ENCODE results near the gene SLC25A12.

- TF ChIP-seq CTCF (IDR thresholded peaks at IDR 0.05) (no peak), POLR2A (IDR thresholded peaks at IDR 0.05) (no peak)
Measured at GRCh38 chr2:171813126-171813525, 80.9 kb downstream of the SLC25A12 start.

Measured in adrenal gland (tissue), 5 donors.